HepG2 (cell line): Measurements from ENCODE around the gene NHSL1. TPM values are rescaled to one million over a fixed set of nuclear protein-coding genes. Genes with fewer than 3 reads are reported as not detected.

Source experiments
- ATAC-seq: fragments of 200-7000 bp; cut with Tn5 transposase; 3 replicates; pipeline ENCODE4 v1.9.1; 2020; ENCODE audit warnings: mild to moderate bottlenecking, moderate library complexity
- Bru-seq: library from RNA; stranded (reverse); fragments of 400-500 nt; gene quantifications from one replicate; lab custom pipeline; 2021; lab: Mats Ljungman, UMichigan
- BruChase-seq, 2 experiments: library from RNA; stranded (reverse); fragments of 400-500 nt; gene quantifications; one replicate each; lab custom pipeline; 2021; lab: Mats Ljungman, UMichigan
- BruUV-seq: library from RNA; stranded (reverse); fragments of 400-500 nt; replicated peaks from 2 replicates; lab custom pipeline; 2021; lab: Mats Ljungman, UMichigan
- CTCF ChIA-PET: fragments of 300-600 bp; formaldehyde crosslinking; extraction: SDS; loops from one replicate; lab custom pipeline; 2021; ENCODE audit warnings: low total read pairs, inconsistent platforms, low intra/inter-chr PET ratio; lab: Yijun Ruan, JAX
- POLR2A ChIA-PET: fragments of 350-600 bp; sonication (Branson Sonifier 250); formaldehyde crosslinking; loops from one replicate; lab custom pipeline; 2020; ENCODE audit warnings: antibody characterized with exemption, inconsistent platforms; lab: Yijun Ruan, JAX
- DNase-seq: peaks from one replicate; pipeline ENCODE4 v3.0.0-alpha.2; 2015; ENCODE audit warnings: low spot score
- FAIRE-seq: peaks from 3 replicates; lab custom pipeline; 2011; peaks lifted over from hg19 to GRCh38; lab: Jason Lieb, UNC
- H2AFZ ChIP-seq: one replicate; pipeline ENCODE4 v1.6.1; 2011; ENCODE audit warnings: low read length, inconsistent platforms
- H3K27ac ChIP-seq: fragments of 300-600 bp; 3 replicates; pipeline ENCODE4 v1.8.0; 2011; ENCODE audit warnings: mixed run types, mild to moderate bottlenecking, mixed read lengths, low read length, inconsistent platforms; ENCODE audit not compliant: insufficient read depth; ENCODE audit errors: extremely low read length
- H3K27me3 ChIP-seq, 2 experiments: fragments of 200-600 bp in 1 of 2; 2 replicates in 1 of 2; 3 replicates in 1 of 2; pipeline versions ENCODE4 v1.6.0 to v1.8.0; 2011; ENCODE audit warnings: low read length in 2 of 2, mild to moderate bottlenecking in 2 of 2, moderate library complexity in 2 of 2, inconsistent platforms in 1 of 2; ENCODE audit not compliant: insufficient read depth in 2 of 2, control insufficient read depth in 1 of 2
- H3K36me3 ChIP-seq, 2 experiments: fragments of 200-600 bp in 1 of 2; replicated peaks in 1 of 2; 2 replicates in 1 of 2; 3 replicates in 1 of 2; pipeline versions ENCODE4 v1.5.1 to v1.8.0; 2011; ENCODE audit warnings: low read length in 2 of 2, inconsistent platforms in 1 of 2; ENCODE audit not compliant: insufficient read depth in 2 of 2, control insufficient read depth in 1 of 2
- H3K4me1 ChIP-seq: 2 replicates; pipeline ENCODE4 v1.5.1; 2012; ENCODE audit warnings: low read length, inconsistent platforms; ENCODE audit not compliant: insufficient read depth
- H3K4me2 ChIP-seq: 2 replicates; pipeline ENCODE4 v1.6.0; 2011; ENCODE audit warnings: low read depth, low read length, inconsistent platforms
- H3K4me3 ChIP-seq, 3 experiments: fragments of 200-600 bp in 1 of 3; sonication (generic), shearing (Covaris generic) in 1 of 3; replicated peaks in 1 of 3; 2 replicates each; pipeline ENCODE4 v1.5.1; 2011 to 2016; ENCODE audit warnings: low read length in 3 of 3, inconsistent platforms in 2 of 3, low read depth in 2 of 3, mild to moderate bottlenecking in 2 of 3, control low read depth in 1 of 3, mixed read lengths in 1 of 3; ENCODE audit not compliant: insufficient read depth in 1 of 3
- H3K79me2 ChIP-seq: one replicate; pipeline ENCODE4 v1.6.1; 2011; ENCODE audit warnings: low read length, inconsistent platforms; ENCODE audit not compliant: insufficient read depth
- H3K9ac ChIP-seq: 2 replicates; pipeline ENCODE4 v1.6.0; 2011; ENCODE audit warnings: mild to moderate bottlenecking, low read depth, low read length, inconsistent platforms; ENCODE audit not compliant: insufficient read depth
- H3K9me3 ChIP-seq: 2 replicates; pipeline ENCODE4 v1.5.1; 2012; ENCODE audit warnings: mild to moderate bottlenecking, low read length
- H4K20me1 ChIP-seq: 2 replicates; pipeline ENCODE4 v1.6.0; 2011; ENCODE audit warnings: inconsistent platforms, mild to moderate bottlenecking, low read length, moderate library complexity; ENCODE audit not compliant: insufficient read depth
- ARNT2 ChIP-seq: sonication (generic); formaldehyde crosslinking; IDR thresholded peaks from 2 replicates; pipeline ENCODE4 v1.8.0; 2022; ENCODE audit warnings: mild to moderate bottlenecking, low read depth, missing genetic modification reagents, moderate library complexity
- EZH2 ChIP-seq: conservative IDR thresholded peaks from 2 replicates; pipeline ENCODE4 v1.6.1; 2012; ENCODE audit warnings: mild to moderate bottlenecking, low read depth, low read length, moderate library complexity
- NR2C2 ChIP-seq: sonication (generic); formaldehyde crosslinking; IDR thresholded peaks from 2 replicates; pipeline ENCODE4 v1.4.0; 2020; ENCODE audit warnings: missing genetic modification reagents, mild to moderate bottlenecking, moderate library complexity, borderline replicate concordance
- SIX1 ChIP-seq: sonication (generic); formaldehyde crosslinking; IDR thresholded peaks from 2 replicates; pipeline ENCODE4 v1.4.0; 2020; ENCODE audit warnings: missing genetic modification reagents, borderline replicate concordance
- ZFYVE20 ChIP-seq: sonication (generic); formaldehyde crosslinking; IDR thresholded peaks from 2 replicates; pipeline ENCODE4 v1.8.0; 2023; ENCODE audit warnings: low read depth, mild to moderate bottlenecking, moderate library complexity, missing genetic modification reagents, borderline replicate concordance
- ZNF468 ChIP-seq: sonication (generic); formaldehyde crosslinking; IDR thresholded peaks from 2 replicates; pipeline ENCODE4 v1.8.0; 2022; ENCODE audit warnings: mild to moderate bottlenecking, moderate library complexity, missing genetic modification reagents
- ZNF746 ChIP-seq: sonication (generic); formaldehyde crosslinking; IDR thresholded peaks from 2 replicates; pipeline ENCODE4 v1.8.0; 2022; ENCODE audit warnings: mild to moderate bottlenecking, missing genetic modification reagents
- WGBS: methylation state at CpG from one replicate; pipeline ENCODE4 v1.1.6; 2017; ENCODE audit warnings: low lambda C conversion rate; 5-methylcytosine and 5-hydroxymethylcytosine counted together
- in situ Hi-C: cut with HindIII; loops from 2 replicates; pipeline ENCODE4 v1.10.0; 2017; ENCODE audit warnings: low pct_unique_long_range_greater_than_20kb; ENCODE audit not compliant: extremely low pct_ligation_motif_present
- intact Hi-C: fragments of 100-400 bp; cut with micrococcal nuclease; formaldehyde crosslinking; loops from one replicate; pipeline ENCODE4 v1.10.0; 2022; ENCODE audit not compliant: unreplicated experiment
- long read RNA-seq, 2 experiments: library from RNA in 1 of 2; library from polyadenylated mRNA in 1 of 2; stranded (forward) in 1 of 2; unstranded in 1 of 2; transcript quantifications; one replicate each; pipeline ENCODE4 v2.0.0, GENCODE V29; 2019 to 2022
- polyA minus RNA-seq, 3 experiments: library from RNA; depleted of rRNA, polyadenylated mRNA; stranded (reverse); fragments of >200 nt; gene quantifications; 2 replicates each; pipeline ENCODE4 v1.2.3, GENCODE V29; 2011; ENCODE audit warnings: low replicate concordance in 1 of 3
- polyA plus RNA-seq, 8 experiments: library from polyadenylated mRNA; depleted of rRNA in 3 of 8; stranded (reverse) in 7 of 8; unstranded in 1 of 8; fragments of >200 nt; fragmentation: Illumina TruSeq in 4 of 8; extraction: Trizol in 4 of 8; gene quantifications; 2 replicates each; pipeline versions ENCODE4 v1.2.1 to v1.2.3, GENCODE V29; 2011 to 2016; ENCODE audit warnings: low read depth in 4 of 8, missing spikeins in 1 of 8, mixed read lengths in 1 of 8; ENCODE audit not compliant: insufficient read depth in 1 of 8
- total RNA-seq, 5 experiments: library from RNA; depleted of rRNA; stranded (reverse); fragments of >200 nt; fragmentation: Illumina TruSeq; extraction: Trizol; gene quantifications; 2 replicates each; pipeline ENCODE4 v1.2.3, GENCODE V29; 2016; ENCODE audit warnings: low read depth in 1 of 5
- TF ChIP-seq, protein P1 (sequence below): sonication (generic); formaldehyde crosslinking; IDR thresholded peaks from 2 replicates; pipeline ENCODE4 v1.4.0; 2020; ENCODE audit warnings: missing genetic modification reagents

Gene NHSL1, protein sequence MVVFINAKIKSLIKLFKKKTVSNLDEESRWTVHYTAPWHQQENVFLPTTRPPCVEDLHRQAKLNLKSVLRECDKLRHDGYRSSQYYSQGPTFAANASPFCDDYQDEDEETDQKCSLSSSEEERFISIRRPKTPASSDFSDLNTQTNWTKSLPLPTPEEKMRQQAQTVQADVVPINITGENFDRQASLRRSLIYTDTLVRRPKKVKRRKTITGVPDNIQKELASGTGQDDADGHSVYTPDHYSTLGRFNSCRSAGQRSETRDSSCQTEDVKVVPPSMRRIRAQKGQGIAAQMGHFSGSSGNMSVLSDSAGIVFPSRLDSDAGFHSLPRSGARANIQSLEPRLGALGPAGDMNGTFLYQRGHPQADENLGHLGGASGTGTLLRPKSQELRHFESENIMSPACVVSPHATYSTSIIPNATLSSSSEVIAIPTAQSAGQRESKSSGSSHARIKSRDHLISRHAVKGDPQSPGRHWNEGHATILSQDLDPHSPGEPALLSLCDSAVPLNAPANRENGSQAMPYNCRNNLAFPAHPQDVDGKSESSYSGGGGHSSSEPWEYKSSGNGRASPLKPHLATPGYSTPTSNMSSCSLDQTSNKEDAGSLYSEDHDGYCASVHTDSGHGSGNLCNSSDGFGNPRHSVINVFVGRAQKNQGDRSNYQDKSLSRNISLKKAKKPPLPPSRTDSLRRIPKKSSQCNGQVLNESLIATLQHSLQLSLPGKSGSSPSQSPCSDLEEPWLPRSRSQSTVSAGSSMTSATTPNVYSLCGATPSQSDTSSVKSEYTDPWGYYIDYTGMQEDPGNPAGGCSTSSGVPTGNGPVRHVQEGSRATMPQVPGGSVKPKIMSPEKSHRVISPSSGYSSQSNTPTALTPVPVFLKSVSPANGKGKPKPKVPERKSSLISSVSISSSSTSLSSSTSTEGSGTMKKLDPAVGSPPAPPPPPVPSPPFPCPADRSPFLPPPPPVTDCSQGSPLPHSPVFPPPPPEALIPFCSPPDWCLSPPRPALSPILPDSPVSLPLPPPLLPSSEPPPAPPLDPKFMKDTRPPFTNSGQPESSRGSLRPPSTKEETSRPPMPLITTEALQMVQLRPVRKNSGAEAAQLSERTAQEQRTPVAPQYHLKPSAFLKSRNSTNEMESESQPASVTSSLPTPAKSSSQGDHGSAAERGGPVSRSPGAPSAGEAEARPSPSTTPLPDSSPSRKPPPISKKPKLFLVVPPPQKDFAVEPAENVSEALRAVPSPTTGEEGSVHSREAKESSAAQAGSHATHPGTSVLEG (N-terminal part only)
- total RNA-seq (2016; rRNA removed; fragmentation: Illumina TruSeq; extraction: Trizol) (53.6 and 59.5 TPM in 2 replicates), polyA plus RNA-seq (2011; rRNA removed) (22.6 and 24.9 TPM in 2 replicates), polyA minus RNA-seq (2011; rRNA and poly(A)+ RNA removed; ENCODE audit: low replicate concordance) (4.6 and 265 TPM in 2 replicates), Bru-seq, nascent RNA (percentile 97 among the genes with signal in this experiment), BruChase-seq, experiment 1, labeled RNA remaining after a 6-hour chase (percentile 92 among the genes with signal in this experiment), BruChase-seq, experiment 2, labeled RNA remaining after a 2-hour chase (percentile 95 among the genes with signal in this experiment)
- total RNA-seq (2016; cell fraction: cytosol; rRNA removed; fragmentation: Illumina TruSeq; extraction: Trizol; ENCODE audit: low read depth), result 19.0 and 21.3 TPM in 2 replicates
- total RNA-seq (2016; cell fraction: insoluble cytoplasmic fraction; rRNA removed; fragmentation: Illumina TruSeq; extraction: Trizol), result 55.9 and 56.5 TPM in 2 replicates
- 22.2 and 23.0 TPM in 2 replicates for total RNA-seq (2016; cell fraction: membrane; rRNA removed; fragmentation: Illumina TruSeq; extraction: Trizol)
- total RNA-seq (2016; cell fraction: nucleus; rRNA removed; fragmentation: Illumina TruSeq; extraction: Trizol), result 124 and 133 TPM in 2 replicates
- polyA plus RNA-seq (2011; cell fraction: cytosol; rRNA removed), result 11.6 and 12.3 TPM in 2 replicates
- polyA plus RNA-seq (2011; cell fraction: nucleus; rRNA removed), result 42.8 and 45.1 TPM in 2 replicates
- 23.2 and 25.7 TPM in 2 replicates for polyA plus RNA-seq (2012)
- polyA plus RNA-seq (2016; cell fraction: cytosol; fragmentation: Illumina TruSeq; extraction: Trizol; ENCODE audit: low read depth), result 3.5 and 3.8 TPM in 2 replicates
- 20.6 and 26.3 TPM in 2 replicates for polyA plus RNA-seq (2016; cell fraction: insoluble cytoplasmic fraction; fragmentation: Illumina TruSeq; extraction: Trizol; ENCODE audit: low read depth)
- polyA plus RNA-seq (2016; cell fraction: membrane; fragmentation: Illumina TruSeq; extraction: Trizol; ENCODE audit: low read depth), result 6.4 and 7.5 TPM in 2 replicates
- 67.3 and 71.2 TPM in 2 replicates for polyA plus RNA-seq (2016; cell fraction: nucleus; fragmentation: Illumina TruSeq; extraction: Trizol; ENCODE audit: insufficient read depth, low read depth)
- 58.2 and 64.4 TPM in 2 replicates for polyA minus RNA-seq (2011; cell fraction: cytosol; rRNA and poly(A)+ RNA removed)
- 179 and 208 TPM in 2 replicates for polyA minus RNA-seq (2011; cell fraction: nucleus; rRNA and poly(A)+ RNA removed)
- long read RNA-seq, experiment 1, partial matches to known transcripts, result 2 of 116 reads
- long read RNA-seq, experiment 1, other reads (novel, unspliced or antisense), result 114 of 116 reads
- long read RNA-seq, experiment 2, full-length matches to known transcripts, result 1 of 47 reads
- long read RNA-seq, experiment 2, partial matches to known transcripts, result 7 of 47 reads
- long read RNA-seq, experiment 2, other reads (novel, unspliced or antisense), result 39 of 47 reads

DNA sequence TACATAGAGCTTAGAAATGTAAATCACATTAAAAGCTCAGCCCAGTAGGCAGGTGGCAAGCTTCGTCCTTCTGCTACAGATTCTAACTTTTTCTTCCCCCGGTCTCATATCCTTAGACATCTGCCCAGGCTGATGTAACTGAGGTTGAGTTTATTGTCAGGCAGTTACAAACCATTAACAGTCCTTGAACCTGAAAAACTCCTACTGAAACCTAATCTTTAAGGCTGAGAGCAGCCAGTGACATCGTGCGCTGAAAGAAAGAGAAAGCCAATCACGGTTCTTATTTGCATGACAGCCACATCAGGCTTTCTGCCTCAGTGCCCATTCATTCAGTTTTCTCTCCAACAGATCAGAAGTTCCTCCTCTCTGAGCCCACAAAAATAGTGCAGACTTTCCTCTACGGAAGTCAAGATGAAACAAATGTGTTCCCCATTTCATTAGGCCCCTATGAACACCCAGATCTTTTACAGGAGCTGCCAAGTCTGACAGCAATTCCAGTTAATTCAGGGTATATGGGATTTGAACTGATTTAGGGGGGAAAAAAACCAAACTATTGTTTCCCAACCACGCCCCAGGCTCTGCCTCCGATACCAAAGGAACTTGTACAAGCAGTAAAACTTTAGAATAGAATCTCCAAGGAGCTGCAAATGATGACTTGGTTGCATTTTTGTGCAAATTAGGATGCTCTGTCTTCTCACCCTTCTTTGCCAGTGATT, at the start of gene NHSL1:
Gene NHSL1 (minus strand): TSS at position 192 of the 716 bp plus-strand sequence. CDS start 204 bp downstream, outside the sequence.
- WGBS, result 3% methylated on average over 8 of the region's 8 CpGs
- Histone ChIP-seq H3K9ac (peak within 1 kb of the TSS; percentile 66), H3K4me1 (peaks cover 89% of the 10 kb centered on the region), H3K27ac (peak within 1 kb of the TSS; percentile 70), H2AFZ (no peak within 1 kb of the TSS), H3K4me3 (peak within 1 kb of the TSS; percentile 63 to 86 (median 75)), H3K27me3 (no peaks in the 10 kb centered on the region; a peak in 1 of 5 replicates), H3K9me3 (no peaks in the 10 kb centered on the region), H3K36me3 (peaks cover 5 to 14% of the 10 kb centered on the region in 2 experiments), H3K4me2 (peak within 1 kb of the TSS; percentile 68), H4K20me1 (peaks cover 8% of the 10 kb centered on the region; the same call in 1 of the 2 replicates), H3K79me2 (peaks cover 87% of the 10 kb centered on the region)
- intact Hi-C loops (loop anchor here (2.0 kb wide), 1 partner anchor 23 kb away; no protein-coding TSS in a partner anchor), in situ Hi-C loops (no loop called here)
- ChIA-PET POLR2A (interaction anchor here (0.9 to 2.3 kb wide), 7 partner anchors 8 to 73 kb away, joined by 3 to 9 read pairs (median 3); no protein-coding TSS in a partner anchor), CTCF (no interaction called here)
- DNase-seq, result peak; percentile 84
- ATAC-seq, result peak; percentile 76
- FAIRE-seq, result peak; percentile 52
- BruUV-seq, result no TSS peak
- TF ChIP-seq ZNF468 (CRISPR knock-in tag), result no peak
- no peak for TF ChIP-seq ZFYVE20 (CRISPR knock-in tag)
- TF ChIP-seq SIX1 (CRISPR knock-in tag), result peak; percentile 87
- peak; percentile 73 for TF ChIP-seq NR2C2 (CRISPR knock-in tag)
- 0 out of 2 replicates have a peak, but pooled peaks have one; percentile 37 for TF ChIP-seq ARNT2 (CRISPR knock-in tag)
- TF ChIP-seq EZH2, result no peak
- no peak for TF ChIP-seq ZNF746
- TF ChIP-seq, protein P1, sequence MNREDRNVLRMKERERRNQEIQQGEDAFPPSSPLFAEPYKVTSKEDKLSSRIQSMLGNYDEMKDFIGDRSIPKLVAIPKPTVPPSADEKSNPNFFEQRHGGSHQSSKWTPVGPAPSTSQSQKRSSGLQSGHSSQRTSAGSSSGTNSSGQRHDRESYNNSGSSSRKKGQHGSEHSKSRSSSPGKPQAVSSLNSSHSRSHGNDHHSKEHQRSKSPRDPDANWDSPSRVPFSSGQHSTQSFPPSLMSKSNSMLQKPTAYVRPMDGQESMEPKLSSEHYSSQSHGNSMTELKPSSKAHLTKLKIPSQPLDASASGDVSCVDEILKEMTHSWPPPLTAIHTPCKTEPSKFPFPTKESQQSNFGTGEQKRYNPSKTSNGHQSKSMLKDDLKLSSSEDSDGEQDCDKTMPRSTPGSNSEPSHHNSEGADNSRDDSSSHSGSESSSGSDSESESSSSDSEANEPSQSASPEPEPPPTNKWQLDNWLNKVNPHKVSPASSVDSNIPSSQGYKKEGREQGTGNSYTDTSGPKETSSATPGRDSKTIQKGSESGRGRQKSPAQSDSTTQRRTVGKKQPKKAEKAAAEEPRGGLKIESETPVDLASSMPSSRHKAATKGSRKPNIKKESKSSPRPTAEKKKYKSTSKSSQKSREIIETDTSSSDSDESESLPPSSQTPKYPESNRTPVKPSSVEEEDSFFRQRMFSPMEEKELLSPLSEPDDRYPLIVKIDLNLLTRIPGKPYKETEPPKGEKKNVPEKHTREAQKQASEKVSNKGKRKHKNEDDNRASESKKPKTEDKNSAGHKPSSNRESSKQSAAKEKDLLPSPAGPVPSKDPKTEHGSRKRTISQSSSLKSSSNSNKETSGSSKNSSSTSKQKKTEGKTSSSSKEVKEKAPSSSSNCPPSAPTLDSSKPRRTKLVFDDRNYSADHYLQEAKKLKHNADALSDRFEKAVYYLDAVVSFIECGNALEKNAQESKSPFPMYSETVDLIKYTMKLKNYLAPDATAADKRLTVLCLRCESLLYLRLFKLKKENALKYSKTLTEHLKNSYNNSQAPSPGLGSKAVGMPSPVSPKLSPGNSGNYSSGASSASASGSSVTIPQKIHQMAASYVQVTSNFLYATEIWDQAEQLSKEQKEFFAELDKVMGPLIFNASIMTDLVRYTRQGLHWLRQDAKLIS (CRISPR knock-in tag), result no peak
